CD4-positive, alpha-beta T cell (primary cell): ENCODE data around the gene DTNB. TPM values are rescaled to one million over a fixed set of nuclear protein-coding genes. Genes with fewer than 3 reads are reported as not detected.
"Not testable (repeated sequence)": the region's sequence is repeated elsewhere in the genome, so short reads cannot be mapped to it uniquely, and the experiment has no call there.

Source experiments
- ATAC-seq: fragments of 200-7000 bp; cut with Tn5 transposase; one replicate; pipeline ENCODE4 v1.10.0; 2022; ENCODE audit warnings: mild to moderate bottlenecking; ENCODE audit not compliant: poor library complexity
- CTCF ChIA-PET: fragments of 350-600 bp; sonication (Branson Sonifier 250); formaldehyde crosslinking; loops from one replicate; lab custom pipeline; 2021; ENCODE audit warnings: antibody characterized with exemption, inconsistent platforms; lab: Charles Lee
- POLR2A ChIA-PET: fragments of 350-600 bp; sonication (Branson Sonifier 250); formaldehyde crosslinking; loops from one replicate; lab custom pipeline; 2021; ENCODE audit warnings: antibody characterized with exemption, inconsistent platforms; lab: Charles Lee
- DNase-seq, 14 experiments: peaks; one replicate each; pipeline ENCODE4 v3.0.0-alpha.2; 2013 to 2020; ENCODE audit warnings: mixed read lengths in 2 of 14
- H3K27ac ChIP-seq, 2 donors: one replicate each; pipeline versions ENCODE4 v1.5.1 to v1.7.0; 2013; ENCODE audit warnings: low read length in 2 of 2, low read depth in 1 of 2, mild to moderate bottlenecking in 1 of 2
- H3K27me3 ChIP-seq, 2 experiments: 1 replicate in 1 of 2; 2 replicates in 1 of 2; pipeline versions ENCODE4 v1.6.1 to v1.7.0; 2013; ENCODE audit warnings: low read length in 2 of 2, control low read depth in 1 of 2, mild to moderate bottlenecking in 1 of 2, moderate library complexity in 1 of 2; ENCODE audit not compliant: insufficient read depth in 2 of 2, control insufficient read depth in 1 of 2
- H3K36me3 ChIP-seq: one replicate; pipeline ENCODE4 v1.6.1; 2013; ENCODE audit warnings: low read length, control low read depth; ENCODE audit not compliant: insufficient read depth
- H3K4me1 ChIP-seq: one replicate; pipeline ENCODE4 v1.6.1; 2013; ENCODE audit warnings: low read length, control low read depth; ENCODE audit not compliant: insufficient read depth
- H3K4me3 ChIP-seq: one replicate; pipeline ENCODE4 v1.5.1; 2013; ENCODE audit warnings: mild to moderate bottlenecking, low read length, moderate library complexity
- H3K9me3 ChIP-seq, 2 experiments: 1 replicate in 1 of 2; 2 replicates in 1 of 2; pipeline versions ENCODE4 v1.6.1 to v1.7.0; 2013; ENCODE audit warnings: low read length in 2 of 2, mild to moderate bottlenecking in 2 of 2, control low read depth in 1 of 2, moderate library complexity in 1 of 2; ENCODE audit not compliant: control insufficient read depth in 1 of 2, insufficient read depth in 1 of 2
- H3K27ac Mint-ChIP-seq: one replicate; pipeline ENCODE4 v1.8.0; 2020; ENCODE audit warnings: mixed read lengths
- H3K27me3 Mint-ChIP-seq: one replicate; pipeline ENCODE4 v1.8.0; 2021; ENCODE audit warnings: mixed read lengths
- H3K36me3 Mint-ChIP-seq: one replicate; pipeline ENCODE4 v1.8.0; 2021; ENCODE audit warnings: low read depth, mixed read lengths
- H3K4me1 Mint-ChIP-seq: one replicate; pipeline ENCODE4 v1.8.0; 2021; ENCODE audit warnings: low read depth, mixed read lengths
- H3K4me3 Mint-ChIP-seq: one replicate; pipeline ENCODE4 v1.8.0; 2020; ENCODE audit warnings: mild to moderate bottlenecking, mixed read lengths
- H3K9me3 Mint-ChIP-seq: one replicate; pipeline ENCODE4 v1.8.0; 2020; ENCODE audit warnings: mixed read lengths
- intact Hi-C, 2 experiments: fragments of 100-400 bp; cut with DNase I in 1 of 2; cut with micrococcal nuclease in 1 of 2; formaldehyde crosslinking; loops; one replicate each; pipeline versions ENCODE4 v1.15.1 to v1.9.0; 2023 to 2025; cut with DNase I, micrococcal nuclease
- total RNA-seq, 174 experiments: library from RNA in 2 of 174; stranded (reverse) in 2 of 174; gene quantifications; one replicate each; pipeline ENCODE4 v1.2.3 and lab custom pipeline; 2021 to 2026
- TF ChIP-seq, protein P1 (sequence below): fragments of 200-600 bp; IDR thresholded peaks from one replicate; pipeline ENCODE4 v1.8.0; 2022; ENCODE audit warnings: antibody characterized with exemption, mild to moderate bottlenecking

Gene DTNB
- total RNA-seq, 2 experiments from 2014 or later: 30.1 to 33.6 TPM

GRCh38 chr2:25639696-25640095 is 33.7 kb downstream of the DTNB start:
- TF ChIP-seq, protein P1, sequence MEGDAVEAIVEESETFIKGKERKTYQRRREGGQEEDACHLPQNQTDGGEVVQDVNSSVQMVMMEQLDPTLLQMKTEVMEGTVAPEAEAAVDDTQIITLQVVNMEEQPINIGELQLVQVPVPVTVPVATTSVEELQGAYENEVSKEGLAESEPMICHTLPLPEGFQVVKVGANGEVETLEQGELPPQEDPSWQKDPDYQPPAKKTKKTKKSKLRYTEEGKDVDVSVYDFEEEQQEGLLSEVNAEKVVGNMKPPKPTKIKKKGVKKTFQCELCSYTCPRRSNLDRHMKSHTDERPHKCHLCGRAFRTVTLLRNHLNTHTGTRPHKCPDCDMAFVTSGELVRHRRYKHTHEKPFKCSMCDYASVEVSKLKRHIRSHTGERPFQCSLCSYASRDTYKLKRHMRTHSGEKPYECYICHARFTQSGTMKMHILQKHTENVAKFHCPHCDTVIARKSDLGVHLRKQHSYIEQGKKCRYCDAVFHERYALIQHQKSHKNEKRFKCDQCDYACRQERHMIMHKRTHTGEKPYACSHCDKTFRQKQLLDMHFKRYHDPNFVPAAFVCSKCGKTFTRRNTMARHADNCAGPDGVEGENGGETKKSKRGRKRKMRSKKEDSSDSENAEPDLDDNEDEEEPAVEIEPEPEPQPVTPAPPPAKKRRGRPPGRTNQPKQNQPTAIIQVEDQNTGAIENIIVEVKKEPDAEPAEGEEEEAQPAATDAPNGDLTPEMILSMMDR: no peak
- Mint-ChIP-seq H3K27ac (no peak overlapping the region), H3K27me3 (no peaks in the 10 kb centered on the region), H3K4me3 (no peak overlapping the region), H3K9me3 (no peaks in the 10 kb centered on the region), H3K4me1 (no peaks in the 10 kb centered on the region), H3K36me3 (peaks cover 47% of the 10 kb centered on the region)
- DNase-seq: no peak
- intact Hi-C loops: no loop called here
- H3K4me1 ChIP-seq: no peaks in the 10 kb centered on the region
- H3K4me3 ChIP-seq: no peak overlapping the region
- ChIA-PET CTCF (no interaction called here), POLR2A (no interaction called here)
- peaks cover 5% of the 10 kb centered on the region for H3K36me3 ChIP-seq
- ATAC-seq: no peak
- no peak overlapping the region for H3K27ac ChIP-seq
- no peaks in the 10 kb centered on the region for H3K27me3 ChIP-seq
- no peaks in the 10 kb centered on the region for H3K9me3 ChIP-seq

DNA sequence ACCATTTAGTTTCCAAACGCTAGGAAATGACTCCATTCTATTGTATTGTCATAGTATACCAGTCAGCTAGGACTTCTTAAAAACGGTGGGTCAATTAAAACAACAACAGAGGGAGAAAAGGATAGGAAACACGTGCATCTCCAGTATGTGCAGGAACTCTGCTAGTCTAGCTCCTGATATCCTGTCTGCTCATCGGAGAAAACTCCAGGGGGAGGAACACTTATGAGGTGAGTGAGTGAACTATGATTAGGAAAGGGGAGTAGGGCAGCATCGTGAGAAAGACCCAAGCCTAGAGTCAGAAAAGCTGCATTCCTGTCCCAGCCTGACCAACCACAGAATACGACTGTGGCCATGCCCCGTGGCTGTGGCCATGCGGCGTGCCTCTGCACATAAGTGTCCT is 34.2 kb downstream of the DTNB start:
- no peaks in the 10 kb centered on the region for H3K27me3 Mint-ChIP-seq
- no peaks in the 10 kb centered on the region for H3K4me1 Mint-ChIP-seq
- no peak overlapping the region for H3K27ac Mint-ChIP-seq
- ChIA-PET POLR2A (no interaction called here), CTCF (interaction anchor here (0.6 to 1.2 kb wide), 2 partner anchors 33 to 61 kb away, joined by 3 read pairs; no protein-coding TSS in a partner anchor)
- peaks cover 43% of the 10 kb centered on the region for H3K36me3 Mint-ChIP-seq
- no peaks in the 10 kb centered on the region for H3K9me3 Mint-ChIP-seq
- Histone ChIP-seq H3K27me3 (no peaks in the 10 kb centered on the region), H3K27ac (no peak overlapping the region), H3K4me1 (no peaks in the 10 kb centered on the region), H3K9me3 (no peaks in the 10 kb centered on the region), H3K4me3 (no peak overlapping the region), H3K36me3 (peaks cover under 1% of the 10 kb centered on the region)
- no peak for ATAC-seq
- H3K4me3 Mint-ChIP-seq: no peak overlapping the region
- intact Hi-C loops: no loop called here
- TF ChIP-seq, protein P1: no peak
- no peak for DNase-seq

GRCh38 chr2:25635797-25636196 is 37.6 kb downstream of the DTNB start:
- Mint-ChIP-seq H3K4me1 (peaks cover 6% of the 10 kb centered on the region), H3K27ac (no peak overlapping the region), H3K36me3 (peaks cover 45% of the 10 kb centered on the region), H3K27me3 (no peaks in the 10 kb centered on the region), H3K4me3 (no peak overlapping the region), H3K9me3 (no peaks in the 10 kb centered on the region)
- Histone ChIP-seq H3K27ac (no peak overlapping the region), H3K27me3 (no peaks in the 10 kb centered on the region), H3K9me3 (no peaks in the 10 kb centered on the region), H3K36me3 (peaks cover 3% of the 10 kb centered on the region), H3K4me3 (no peak overlapping the region), H3K4me1 (no peaks in the 10 kb centered on the region)
- intact Hi-C loops: no loop called here
- no peak for ATAC-seq
- POLR2A ChIA-PET: no interaction called here
- TF ChIP-seq, protein P1: no peak
- no peak for DNase-seq
- CTCF ChIA-PET: no interaction called here

DNA sequence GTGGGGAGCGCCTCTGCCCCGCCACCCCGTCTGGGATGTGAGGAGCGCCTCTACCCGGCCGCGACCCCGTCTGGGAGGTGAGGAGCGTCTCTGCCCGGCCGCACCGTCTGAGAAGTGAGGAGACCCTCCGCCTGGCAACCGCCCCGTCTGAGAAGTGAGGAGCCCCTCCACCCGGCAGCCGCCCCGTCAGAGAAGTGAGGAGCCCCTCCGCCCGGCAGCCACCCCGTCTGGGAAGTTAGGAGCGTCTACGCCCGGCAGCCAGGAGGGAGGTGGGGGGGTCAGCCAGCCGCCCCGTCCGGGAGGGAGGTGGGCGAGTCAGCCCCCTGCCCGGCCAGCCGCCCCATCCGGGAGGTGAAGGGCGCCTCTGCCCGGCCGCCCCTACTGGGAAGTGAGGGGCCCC is 39.6 kb downstream of the DTNB start:
- H3K9me3 Mint-ChIP-seq, H3K4me1 Mint-ChIP-seq: not testable (repeated sequence)

More for the DNA sequence above, 39.6 kb downstream of the DTNB start:
- H3K27me3 Mint-ChIP-seq, H3K9me3 ChIP-seq, H3K4me1 ChIP-seq, CTCF ChIA-PET, intact Hi-C loops, H3K4me3 Mint-ChIP-seq, H3K27me3 ChIP-seq, POLR2A ChIA-PET, ATAC-seq, H3K4me3 ChIP-seq, DNase-seq, H3K27ac Mint-ChIP-seq, H3K36me3 ChIP-seq, H3K27ac ChIP-seq: not testable (repeated sequence)
- H3K36me3 Mint-ChIP-seq: peaks cover 38% of the 10 kb centered on the region
